Measurements from ENCODE around the gene SOX5.

SOX5 gene

GRCh38 chr12:23703051-23703450 is 246.4 kb downstream of the SOX5 start:
- in situ Hi-C loops (cut with MboI; ENCODE audit: low sequenced_read_pairs): no loop called here

GRCh38 chr12:23699031-23699430 is 250.4 kb downstream of the SOX5 start:
- in situ Hi-C loops (cut with MboI; ENCODE audit: low sequenced_read_pairs): no loop called here

GRCh38 chr12:23694920-23695319 is 254.6 kb downstream of the SOX5 start:
- in situ Hi-C loops (cut with MboI; ENCODE audit: low sequenced_read_pairs): no loop called here

GRCh38 chr12:23694307-23694706 is 255.2 kb downstream of the SOX5 start:
- in situ Hi-C loops (cut with MboI; ENCODE audit: low sequenced_read_pairs): no loop called here

- in situ Hi-C loops (cut with MboI; ENCODE audit: low sequenced_read_pairs): no loop called here
Measured at GRCh38 chr12:23687947-23688346, 261.5 kb downstream of the SOX5 start.

- in situ Hi-C loops (cut with MboI; ENCODE audit: low sequenced_read_pairs): no loop called here
Measured at GRCh38 chr12:23686095-23686494, 263.4 kb downstream of the SOX5 start.

- in situ Hi-C loops (cut with MboI; ENCODE audit: low sequenced_read_pairs): no loop called here
Measured at GRCh38 chr12:23684121-23684520, 265.3 kb downstream of the SOX5 start.

GRCh38 chr12:23681237-23681636 is 268.2 kb downstream of the SOX5 start:
- in situ Hi-C loops (cut with MboI; ENCODE audit: low sequenced_read_pairs): no loop called here

- in situ Hi-C loops (cut with MboI; ENCODE audit: low sequenced_read_pairs): no loop called here
Measured at GRCh38 chr12:23674064-23674463, 275.4 kb downstream of the SOX5 start.

GRCh38 chr12:23671881-23672280 is 277.6 kb downstream of the SOX5 start:
- in situ Hi-C loops (cut with MboI; ENCODE audit: low sequenced_read_pairs): no loop called here

- in situ Hi-C loops (cut with MboI; ENCODE audit: low sequenced_read_pairs): no loop called here
Measured at GRCh38 chr12:23670684-23671083, 278.8 kb downstream of the SOX5 start.

- in situ Hi-C loops (cut with MboI; ENCODE audit: low sequenced_read_pairs): no loop called here
Measured at GRCh38 chr12:23669691-23670090, 279.8 kb downstream of the SOX5 start.

GRCh38 chr12:23666866-23667265 is 282.6 kb downstream of the SOX5 start:
- in situ Hi-C loops (cut with MboI; ENCODE audit: low sequenced_read_pairs): no loop called here

- in situ Hi-C loops (cut with MboI; ENCODE audit: low sequenced_read_pairs): no loop called here
Measured at GRCh38 chr12:23662966-23663365, 286.5 kb downstream of the SOX5 start.

GRCh38 chr12:23659131-23659530 is 290.3 kb downstream of the SOX5 start:
- in situ Hi-C loops (cut with MboI; ENCODE audit: low sequenced_read_pairs): no loop called here

- in situ Hi-C loops (cut with MboI; ENCODE audit: low sequenced_read_pairs): no loop called here
Measured at GRCh38 chr12:23657598-23657997, 291.9 kb downstream of the SOX5 start.

GRCh38 chr12:23655884-23656283 is 293.6 kb downstream of the SOX5 start:
- in situ Hi-C loops (cut with MboI; ENCODE audit: low sequenced_read_pairs): no loop called here

- in situ Hi-C loops (cut with MboI; ENCODE audit: low sequenced_read_pairs): no loop called here
Measured at GRCh38 chr12:23655112-23655511, 294.4 kb downstream of the SOX5 start.

- in situ Hi-C loops (cut with MboI; ENCODE audit: low sequenced_read_pairs): no loop called here
Measured at GRCh38 chr12:23648546-23648945, 300.9 kb downstream of the SOX5 start.

- in situ Hi-C loops (cut with MboI; ENCODE audit: low sequenced_read_pairs): no loop called here
Measured at GRCh38 chr12:23640754-23641153, 308.7 kb downstream of the SOX5 start.

- in situ Hi-C loops (cut with MboI; ENCODE audit: low sequenced_read_pairs): no loop called here
Measured at GRCh38 chr12:23634344-23634743, 315.1 kb downstream of the SOX5 start.

GRCh38 chr12:23631786-23632377 is 317.6 kb downstream of the SOX5 start:
- in situ Hi-C loops (cut with MboI; ENCODE audit: low sequenced_read_pairs): no loop called here

- in situ Hi-C loops (cut with MboI; ENCODE audit: low sequenced_read_pairs): no loop called here
Measured at GRCh38 chr12:23630524-23630923, 318.9 kb downstream of the SOX5 start.

All from HL-60/S4 (cell line).